Thyroid gland (tissue), 4 donors: ENCODE data around the gene HEG1.

Experiments used
- POLR2A ChIP-seq, 2 donors: fragments of 450-650 bp; IDR thresholded peaks; one replicate each; pipeline ENCODE4 v1.6.1; 2017; ENCODE audit warnings: antibody characterized with exemption in 2 of 2, mild to moderate bottlenecking in 2 of 2, moderate library complexity in 1 of 2
- TF ChIP-seq, protein P1 (sequence below), 6 experiments: fragments of 200-600 bp in 3 of 6; fragments of 450-650 bp in 3 of 6; sonication (generic) in 3 of 6; IDR thresholded peaks; one replicate each; pipeline ENCODE4 v1.5.1; 2016 to 2019; ENCODE audit warnings: antibody characterized with exemption in 6 of 6, mild to moderate bottlenecking in 2 of 6, inconsistent platforms in 1 of 6, moderate library complexity in 1 of 6

GRCh38 chr3:124973290-124973689 is 82.5 kb downstream of the HEG1 start:
- TF ChIP-seq, protein P1, sequence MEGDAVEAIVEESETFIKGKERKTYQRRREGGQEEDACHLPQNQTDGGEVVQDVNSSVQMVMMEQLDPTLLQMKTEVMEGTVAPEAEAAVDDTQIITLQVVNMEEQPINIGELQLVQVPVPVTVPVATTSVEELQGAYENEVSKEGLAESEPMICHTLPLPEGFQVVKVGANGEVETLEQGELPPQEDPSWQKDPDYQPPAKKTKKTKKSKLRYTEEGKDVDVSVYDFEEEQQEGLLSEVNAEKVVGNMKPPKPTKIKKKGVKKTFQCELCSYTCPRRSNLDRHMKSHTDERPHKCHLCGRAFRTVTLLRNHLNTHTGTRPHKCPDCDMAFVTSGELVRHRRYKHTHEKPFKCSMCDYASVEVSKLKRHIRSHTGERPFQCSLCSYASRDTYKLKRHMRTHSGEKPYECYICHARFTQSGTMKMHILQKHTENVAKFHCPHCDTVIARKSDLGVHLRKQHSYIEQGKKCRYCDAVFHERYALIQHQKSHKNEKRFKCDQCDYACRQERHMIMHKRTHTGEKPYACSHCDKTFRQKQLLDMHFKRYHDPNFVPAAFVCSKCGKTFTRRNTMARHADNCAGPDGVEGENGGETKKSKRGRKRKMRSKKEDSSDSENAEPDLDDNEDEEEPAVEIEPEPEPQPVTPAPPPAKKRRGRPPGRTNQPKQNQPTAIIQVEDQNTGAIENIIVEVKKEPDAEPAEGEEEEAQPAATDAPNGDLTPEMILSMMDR (IDR thresholded peaks at IDR 0.05), result no peak
- TF ChIP-seq POLR2A (IDR thresholded peaks at IDR 0.05), result no peak
